ENCODE results near the gene ATG14.

DNA sequence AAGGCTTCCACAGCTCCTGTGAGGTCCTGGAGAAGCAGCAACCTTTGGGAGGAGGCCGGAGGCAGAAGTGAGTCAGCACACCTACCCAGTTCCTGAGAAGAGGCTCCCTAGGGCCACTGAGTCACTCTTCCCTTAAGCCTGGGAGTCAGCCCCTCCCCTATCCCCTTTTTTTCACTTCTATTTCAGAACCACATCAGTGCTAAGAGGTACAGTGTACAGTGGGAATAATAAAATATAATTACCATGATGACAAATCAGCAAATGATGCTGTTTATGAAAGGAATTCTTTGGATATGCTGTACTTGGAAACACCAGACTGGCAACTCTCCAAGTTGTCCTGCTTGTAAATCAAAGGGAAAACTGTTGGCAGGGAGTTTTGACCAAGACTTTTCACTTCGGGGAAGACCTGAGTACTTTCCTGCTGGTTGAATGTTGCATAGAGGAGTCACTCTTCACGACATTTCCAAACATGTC, 36.5 kb upstream of the ATG14 start:
- TF ChIP-seq, protein P1, sequence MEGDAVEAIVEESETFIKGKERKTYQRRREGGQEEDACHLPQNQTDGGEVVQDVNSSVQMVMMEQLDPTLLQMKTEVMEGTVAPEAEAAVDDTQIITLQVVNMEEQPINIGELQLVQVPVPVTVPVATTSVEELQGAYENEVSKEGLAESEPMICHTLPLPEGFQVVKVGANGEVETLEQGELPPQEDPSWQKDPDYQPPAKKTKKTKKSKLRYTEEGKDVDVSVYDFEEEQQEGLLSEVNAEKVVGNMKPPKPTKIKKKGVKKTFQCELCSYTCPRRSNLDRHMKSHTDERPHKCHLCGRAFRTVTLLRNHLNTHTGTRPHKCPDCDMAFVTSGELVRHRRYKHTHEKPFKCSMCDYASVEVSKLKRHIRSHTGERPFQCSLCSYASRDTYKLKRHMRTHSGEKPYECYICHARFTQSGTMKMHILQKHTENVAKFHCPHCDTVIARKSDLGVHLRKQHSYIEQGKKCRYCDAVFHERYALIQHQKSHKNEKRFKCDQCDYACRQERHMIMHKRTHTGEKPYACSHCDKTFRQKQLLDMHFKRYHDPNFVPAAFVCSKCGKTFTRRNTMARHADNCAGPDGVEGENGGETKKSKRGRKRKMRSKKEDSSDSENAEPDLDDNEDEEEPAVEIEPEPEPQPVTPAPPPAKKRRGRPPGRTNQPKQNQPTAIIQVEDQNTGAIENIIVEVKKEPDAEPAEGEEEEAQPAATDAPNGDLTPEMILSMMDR (IDR thresholded peaks at IDR 0.05; ENCODE audit: insufficient read depth, low read length): no peak
- TF ChIP-seq, protein P2, sequence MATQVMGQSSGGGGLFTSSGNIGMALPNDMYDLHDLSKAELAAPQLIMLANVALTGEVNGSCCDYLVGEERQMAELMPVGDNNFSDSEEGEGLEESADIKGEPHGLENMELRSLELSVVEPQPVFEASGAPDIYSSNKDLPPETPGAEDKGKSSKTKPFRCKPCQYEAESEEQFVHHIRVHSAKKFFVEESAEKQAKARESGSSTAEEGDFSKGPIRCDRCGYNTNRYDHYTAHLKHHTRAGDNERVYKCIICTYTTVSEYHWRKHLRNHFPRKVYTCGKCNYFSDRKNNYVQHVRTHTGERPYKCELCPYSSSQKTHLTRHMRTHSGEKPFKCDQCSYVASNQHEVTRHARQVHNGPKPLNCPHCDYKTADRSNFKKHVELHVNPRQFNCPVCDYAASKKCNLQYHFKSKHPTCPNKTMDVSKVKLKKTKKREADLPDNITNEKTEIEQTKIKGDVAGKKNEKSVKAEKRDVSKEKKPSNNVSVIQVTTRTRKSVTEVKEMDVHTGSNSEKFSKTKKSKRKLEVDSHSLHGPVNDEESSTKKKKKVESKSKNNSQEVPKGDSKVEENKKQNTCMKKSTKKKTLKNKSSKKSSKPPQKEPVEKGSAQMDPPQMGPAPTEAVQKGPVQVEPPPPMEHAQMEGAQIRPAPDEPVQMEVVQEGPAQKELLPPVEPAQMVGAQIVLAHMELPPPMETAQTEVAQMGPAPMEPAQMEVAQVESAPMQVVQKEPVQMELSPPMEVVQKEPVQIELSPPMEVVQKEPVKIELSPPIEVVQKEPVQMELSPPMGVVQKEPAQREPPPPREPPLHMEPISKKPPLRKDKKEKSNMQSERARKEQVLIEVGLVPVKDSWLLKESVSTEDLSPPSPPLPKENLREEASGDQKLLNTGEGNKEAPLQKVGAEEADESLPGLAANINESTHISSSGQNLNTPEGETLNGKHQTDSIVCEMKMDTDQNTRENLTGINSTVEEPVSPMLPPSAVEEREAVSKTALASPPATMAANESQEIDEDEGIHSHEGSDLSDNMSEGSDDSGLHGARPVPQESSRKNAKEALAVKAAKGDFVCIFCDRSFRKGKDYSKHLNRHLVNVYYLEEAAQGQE (IDR thresholded peaks at IDR 0.05; ENCODE audit: insufficient replicate concordance, low read depth): no peak
- TF ChIP-seq POLR2AphosphoS5 (IDR thresholded peaks at IDR 0.05; ENCODE audit: low read depth): no peak
- no peak for TF ChIP-seq GABPA (IDR thresholded peaks at IDR 0.05; ENCODE audit: low read depth)
- TF ChIP-seq SPI1 (IDR thresholded peaks at IDR 0.05; ENCODE audit: borderline replicate concordance, low read depth): no peak

All from HL-60 (cell line).